Measurements from ENCODE around the gene RER1.

The RER1 gene

DNA sequence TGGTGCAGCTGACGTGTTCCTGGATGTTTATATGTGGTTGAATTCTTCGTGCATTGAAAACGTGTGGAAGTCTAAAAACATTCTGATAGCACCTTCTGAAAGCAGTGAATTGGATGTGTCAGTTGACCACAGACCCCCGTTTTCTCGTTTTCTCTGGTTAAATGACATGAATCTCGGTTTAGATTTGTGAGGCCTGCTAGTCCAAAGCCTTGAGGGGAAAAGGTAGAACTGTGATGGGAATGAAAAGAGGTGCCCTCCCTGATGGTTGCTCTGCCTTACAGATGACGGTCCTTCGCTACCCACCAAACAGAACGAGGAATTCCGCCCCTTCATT lies 8.9 kb downstream of the RER1 start:
- Histone ChIP-seq H3K27ac (ENCODE audit: low read length) (no peak overlapping the region), H3K9me3 (ENCODE audit: insufficient read depth, low read length, severe bottlenecking) (no peaks in the 10 kb centered on the region), H3K27me3 (ENCODE audit: insufficient read depth, low read length, poor library complexity) (no peaks in the 10 kb centered on the region), H3K36me3 (ENCODE audit: insufficient read depth, low read length) (peaks cover 90% of the 10 kb centered on the region), H3K4me3 (ENCODE audit: low read depth in 1 of 2, low read length in 2 of 2) (no peak overlapping the region), H3K79me2 (ENCODE audit: insufficient read depth, low read length) (peaks cover 14% of the 10 kb centered on the region; the same call in 1 of the 2 replicates), H3K4me1 (ENCODE audit: insufficient read depth, low read length) (no peaks in the 10 kb centered on the region), H4K20me1 (ENCODE audit: insufficient read depth, low read length) (peaks cover 47% of the 10 kb centered on the region), H2AFZ (ENCODE audit: low read depth, low read length) (no peak overlapping the region), H3K4me2 (ENCODE audit: insufficient read depth, low read length) (no peak overlapping the region), H3K9ac (ENCODE audit: low read depth, low read length) (no peak overlapping the region)
- ATAC-seq (ENCODE audit: insufficient read depth, low read depth) (no peak), DNase-seq (no peak)
- no peak for TF ChIP-seq EZH2 (IDR thresholded peaks at IDR 0.05; ENCODE audit: borderline replicate concordance, low read depth, low read length, severe bottlenecking)
- TF ChIP-seq CTCF (IDR thresholded peaks at IDR 0.05; ENCODE audit: borderline replicate concordance, extremely low read depth, low read length, poor library complexity, severe bottlenecking) = no peak

GRCh38 chr1:2400950-2401649 lies 9.5 kb downstream of the RER1 start:
- H3K9ac ChIP-seq (ENCODE audit: low read depth, low read length) = no peak overlapping the region
- ATAC-seq (ENCODE audit: insufficient read depth, low read depth) = peak; percentile 31; the same call in 1 of the 3 replicates
- TF ChIP-seq EZH2 (IDR thresholded peaks at IDR 0.05; ENCODE audit: borderline replicate concordance, low read depth, low read length, severe bottlenecking) = no peak
- TF ChIP-seq CTCF (IDR thresholded peaks at IDR 0.05; ENCODE audit: borderline replicate concordance, extremely low read depth, low read length, poor library complexity, severe bottlenecking) = no peak

GRCh38 chr1:2402420-2402819 lies 10.8 kb downstream of the RER1 start:
- Histone ChIP-seq H3K79me2 (ENCODE audit: insufficient read depth, low read length) (peaks cover 4% of the 10 kb centered on the region; the same call in 1 of the 2 replicates), H3K9me3 (ENCODE audit: insufficient read depth, low read length, severe bottlenecking) (no peaks in the 10 kb centered on the region), H3K9ac (ENCODE audit: low read depth, low read length) (no peak overlapping the region), H3K4me2 (ENCODE audit: insufficient read depth, low read length) (no peak overlapping the region), H3K27me3 (ENCODE audit: insufficient read depth, low read length, poor library complexity) (no peaks in the 10 kb centered on the region), H4K20me1 (ENCODE audit: insufficient read depth, low read length) (peaks cover 49% of the 10 kb centered on the region), H3K4me1 (ENCODE audit: insufficient read depth, low read length) (no peaks in the 10 kb centered on the region), H3K27ac (ENCODE audit: low read length) (no peak overlapping the region), H2AFZ (ENCODE audit: low read depth, low read length) (no peak overlapping the region), H3K4me3 (ENCODE audit: low read depth in 1 of 2, low read length in 2 of 2) (no peak overlapping the region), H3K36me3 (ENCODE audit: insufficient read depth, low read length) (peaks cover 89% of the 10 kb centered on the region)
- TF ChIP-seq CTCF (IDR thresholded peaks at IDR 0.05; ENCODE audit: borderline replicate concordance, extremely low read depth, low read length, poor library complexity, severe bottlenecking) = no peak
- no peak for TF ChIP-seq EZH2 (IDR thresholded peaks at IDR 0.05; ENCODE audit: borderline replicate concordance, low read depth, low read length, severe bottlenecking)
- ATAC-seq (ENCODE audit: insufficient read depth, low read depth) (no peak), DNase-seq (no peak)

More at GRCh38 chr1:2400950-2401649, 9.5 kb downstream of the RER1 start:
- no peak for DNase-seq
- no peaks in the 10 kb centered on the region for H3K9me3 ChIP-seq (ENCODE audit: insufficient read depth, low read length, severe bottlenecking)
- H3K4me1 ChIP-seq (ENCODE audit: insufficient read depth, low read length) = no peaks in the 10 kb centered on the region
- no peak overlapping the region for H3K4me3 ChIP-seq (ENCODE audit: low read depth in 1 of 2, low read length in 2 of 2)
- H2AFZ ChIP-seq (ENCODE audit: low read depth, low read length) = no peak overlapping the region
- peak overlapping the region; percentile 45; the same call in 1 of the 2 replicates for H3K27ac ChIP-seq (ENCODE audit: low read length)
- H3K4me2 ChIP-seq (ENCODE audit: insufficient read depth, low read length) = no peak overlapping the region
- H3K79me2 ChIP-seq (ENCODE audit: insufficient read depth, low read length) = peaks cover 14% of the 10 kb centered on the region; the same call in 1 of the 2 replicates
- peaks cover 49% of the 10 kb centered on the region for H4K20me1 ChIP-seq (ENCODE audit: insufficient read depth, low read length)
- H3K36me3 ChIP-seq (ENCODE audit: insufficient read depth, low read length) = peaks cover 87% of the 10 kb centered on the region
- H3K27me3 ChIP-seq (ENCODE audit: insufficient read depth, low read length, poor library complexity) = no peaks in the 10 kb centered on the region
